ENCODE data around the gene SMOC2. TPM values are rescaled to one million over a fixed set of nuclear protein-coding genes. Genes with fewer than 3 reads are reported as not detected.

SMOC2 gene
- polyA plus RNA-seq, 3 donors = not detected

DNA sequence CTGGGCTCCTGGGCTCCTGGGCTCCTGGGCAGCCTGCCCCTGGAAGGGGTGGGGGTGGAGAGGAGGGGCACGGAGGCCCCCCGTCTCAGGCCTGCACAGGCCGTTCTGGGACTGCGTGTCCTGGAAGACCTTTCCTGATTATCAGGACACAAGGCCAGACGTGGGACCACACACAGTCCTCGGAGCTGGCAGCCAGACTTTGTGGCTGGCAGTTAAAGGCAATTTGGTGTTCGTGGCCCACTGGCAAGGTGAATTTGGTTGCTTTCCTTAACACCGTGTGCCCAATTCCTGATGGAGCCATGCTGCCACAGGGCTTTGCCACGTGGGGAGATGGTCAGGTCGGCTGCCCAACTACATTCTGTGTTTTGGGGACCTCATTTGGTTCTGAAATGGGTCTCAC lies 113.5 kb downstream of the SMOC2 start:
- Mint-ChIP-seq H3K4me3 (no peak overlapping the region), H3K36me3 (no peaks in the 10 kb centered on the region), H3K4me1 (no peaks in the 10 kb centered on the region), H3K27ac (no peak overlapping the region), H3K27me3 (ENCODE audit: low read depth in 3 of 3) (peaks cover 0 to 3% (median 2%) of the 10 kb centered on the region in 3 donors), H3K9me3 (peaks cover 4 to 18% (median 10%) of the 10 kb centered on the region in 7 donors)
- Histone ChIP-seq H3K9me3 (replicated peaks in 1 of 2; ENCODE audit: control insufficient read depth in 1 of 2, insufficient read depth in 1 of 2, low read length in 2 of 2) (peaks cover 14 to 42% of the 10 kb centered on the region in 2 donors), H3K79me2 (ENCODE audit: insufficient read depth, low read length) (no peaks in the 10 kb centered on the region), H3K4me3 (replicated peaks in 1 of 3; ENCODE audit: low read depth in 2 of 3, low read length in 3 of 3) (no peak overlapping the region), H3K27me3 (ENCODE audit: control insufficient read depth in 2 of 2, insufficient read depth in 2 of 2, low read length in 2 of 2) (no peaks in the 10 kb centered on the region), H3K9ac (ENCODE audit: insufficient read depth, low read length, poor library complexity, severe bottlenecking) (no peak overlapping the region), H3K36me3 (replicated peaks in 1 of 2; ENCODE audit: control insufficient read depth in 1 of 2, insufficient read depth in 2 of 2, low read length in 2 of 2) (no peaks in the 10 kb centered on the region), H3K27ac (ENCODE audit: low read depth in 1 of 2, low read length in 2 of 2) (no peak overlapping the region), H3K4me2 (replicated peaks; ENCODE audit: extremely low read depth, low read length, poor library complexity, severe bottlenecking) (no peak overlapping the region), H2AFZ (ENCODE audit: insufficient read depth, low read depth, low read length, poor library complexity, severe bottlenecking) (no peak overlapping the region), H3K4me1 (ENCODE audit: control insufficient read depth in 1 of 2, insufficient read depth in 2 of 2, low read length in 2 of 2) (no peaks in the 10 kb centered on the region), H4K20me1 (ENCODE audit: insufficient read depth, low read length) (no peaks in the 10 kb centered on the region)
- WGBS (ENCODE audit: insufficient coverage) = 89% methylated on average over 10 of the region's 10 CpGs
- TF ChIP-seq, protein P1, sequence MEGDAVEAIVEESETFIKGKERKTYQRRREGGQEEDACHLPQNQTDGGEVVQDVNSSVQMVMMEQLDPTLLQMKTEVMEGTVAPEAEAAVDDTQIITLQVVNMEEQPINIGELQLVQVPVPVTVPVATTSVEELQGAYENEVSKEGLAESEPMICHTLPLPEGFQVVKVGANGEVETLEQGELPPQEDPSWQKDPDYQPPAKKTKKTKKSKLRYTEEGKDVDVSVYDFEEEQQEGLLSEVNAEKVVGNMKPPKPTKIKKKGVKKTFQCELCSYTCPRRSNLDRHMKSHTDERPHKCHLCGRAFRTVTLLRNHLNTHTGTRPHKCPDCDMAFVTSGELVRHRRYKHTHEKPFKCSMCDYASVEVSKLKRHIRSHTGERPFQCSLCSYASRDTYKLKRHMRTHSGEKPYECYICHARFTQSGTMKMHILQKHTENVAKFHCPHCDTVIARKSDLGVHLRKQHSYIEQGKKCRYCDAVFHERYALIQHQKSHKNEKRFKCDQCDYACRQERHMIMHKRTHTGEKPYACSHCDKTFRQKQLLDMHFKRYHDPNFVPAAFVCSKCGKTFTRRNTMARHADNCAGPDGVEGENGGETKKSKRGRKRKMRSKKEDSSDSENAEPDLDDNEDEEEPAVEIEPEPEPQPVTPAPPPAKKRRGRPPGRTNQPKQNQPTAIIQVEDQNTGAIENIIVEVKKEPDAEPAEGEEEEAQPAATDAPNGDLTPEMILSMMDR (IDR thresholded peaks at IDR 0.05) = no peak
- intact Hi-C loops (cut with micrococcal nuclease) = no loop called here
- DNase-seq = no peak

DNA sequence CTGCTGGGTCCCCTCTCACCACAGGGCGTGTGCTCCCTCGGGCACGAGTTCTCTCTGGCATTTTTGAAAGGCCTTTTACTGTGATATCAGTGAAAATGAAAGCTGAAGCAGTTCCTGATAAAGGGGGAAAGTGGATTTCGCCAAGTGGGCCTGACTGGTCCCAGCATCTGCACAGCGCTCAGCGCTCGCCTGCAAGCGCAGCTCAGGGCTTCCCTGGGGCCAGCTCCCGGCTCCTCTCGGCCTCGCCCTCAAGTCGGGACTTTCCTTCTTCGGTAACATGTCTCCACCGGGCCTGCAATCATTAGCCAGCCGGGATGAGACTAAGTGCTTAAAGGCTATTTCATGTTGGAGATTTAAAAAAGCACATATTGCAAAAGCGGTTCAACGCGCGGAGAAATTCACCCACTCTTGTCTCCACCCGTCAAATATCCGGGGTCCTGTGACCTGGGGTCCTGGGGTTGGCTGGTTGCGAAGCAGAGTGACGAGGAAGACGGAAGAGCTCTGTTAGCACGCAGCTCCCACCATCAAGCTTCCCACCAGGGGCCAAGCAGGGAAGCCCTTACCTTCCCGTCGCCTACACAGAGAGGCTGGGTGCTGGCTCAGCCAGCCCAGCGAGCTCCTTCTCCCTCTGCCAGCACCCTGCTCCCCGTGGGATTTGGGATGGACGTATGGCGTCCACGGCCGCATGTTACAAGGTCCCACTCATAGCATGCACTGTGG lies 114.1 kb downstream of the SMOC2 start:
- Histone ChIP-seq H3K4me3 (replicated peaks in 1 of 3; ENCODE audit: low read depth in 2 of 3, low read length in 3 of 3) (no peak overlapping the region), H3K79me2 (ENCODE audit: insufficient read depth, low read length) (no peaks in the 10 kb centered on the region), H4K20me1 (ENCODE audit: insufficient read depth, low read length) (no peaks in the 10 kb centered on the region), H2AFZ (ENCODE audit: insufficient read depth, low read depth, low read length, poor library complexity, severe bottlenecking) (no peak overlapping the region), H3K27ac (ENCODE audit: low read depth in 1 of 2, low read length in 2 of 2) (no peak overlapping the region), H3K9ac (ENCODE audit: insufficient read depth, low read length, poor library complexity, severe bottlenecking) (no peak overlapping the region), H3K27me3 (ENCODE audit: control insufficient read depth in 2 of 2, insufficient read depth in 2 of 2, low read length in 2 of 2) (no peaks in the 10 kb centered on the region), H3K4me1 (ENCODE audit: control insufficient read depth in 1 of 2, insufficient read depth in 2 of 2, low read length in 2 of 2) (no peaks in the 10 kb centered on the region), H3K4me2 (replicated peaks; ENCODE audit: extremely low read depth, low read length, poor library complexity, severe bottlenecking) (no peak overlapping the region), H3K36me3 (replicated peaks in 1 of 2; ENCODE audit: control insufficient read depth in 1 of 2, insufficient read depth in 2 of 2, low read length in 2 of 2) (no peaks in the 10 kb centered on the region), H3K9me3 (replicated peaks in 1 of 2; ENCODE audit: control insufficient read depth in 1 of 2, insufficient read depth in 1 of 2, low read length in 2 of 2) (peaks cover 14 to 42% of the 10 kb centered on the region in 2 donors)
- TF ChIP-seq, protein P1 (IDR thresholded peaks at IDR 0.05) = no peak
- no peak for DNase-seq
- 91% methylated on average over 28 of the region's 33 CpGs for WGBS (ENCODE audit: insufficient coverage)
- Mint-ChIP-seq H3K27ac (no peak overlapping the region), H3K4me3 (no peak overlapping the region), H3K27me3 (ENCODE audit: low read depth in 3 of 3) (peaks cover 0 to 3% (median 2%) of the 10 kb centered on the region in 3 donors), H3K36me3 (no peaks in the 10 kb centered on the region), H3K9me3 (peaks cover 6 to 18% (median 10%) of the 10 kb centered on the region in 7 donors), H3K4me1 (no peaks in the 10 kb centered on the region)
- intact Hi-C loops (cut with micrococcal nuclease) = no loop called here

All from CD14-positive monocyte (primary cell).